ENCODE results near the gene BTNL9. TPM values are rescaled to one million over a fixed set of nuclear protein-coding genes. Genes with fewer than 3 reads are reported as not detected.

BTNL9 gene
- total RNA-seq, 4 donors from 2014 or later = 14.5 to 28.6 (median 20.1) TPM

DNA sequence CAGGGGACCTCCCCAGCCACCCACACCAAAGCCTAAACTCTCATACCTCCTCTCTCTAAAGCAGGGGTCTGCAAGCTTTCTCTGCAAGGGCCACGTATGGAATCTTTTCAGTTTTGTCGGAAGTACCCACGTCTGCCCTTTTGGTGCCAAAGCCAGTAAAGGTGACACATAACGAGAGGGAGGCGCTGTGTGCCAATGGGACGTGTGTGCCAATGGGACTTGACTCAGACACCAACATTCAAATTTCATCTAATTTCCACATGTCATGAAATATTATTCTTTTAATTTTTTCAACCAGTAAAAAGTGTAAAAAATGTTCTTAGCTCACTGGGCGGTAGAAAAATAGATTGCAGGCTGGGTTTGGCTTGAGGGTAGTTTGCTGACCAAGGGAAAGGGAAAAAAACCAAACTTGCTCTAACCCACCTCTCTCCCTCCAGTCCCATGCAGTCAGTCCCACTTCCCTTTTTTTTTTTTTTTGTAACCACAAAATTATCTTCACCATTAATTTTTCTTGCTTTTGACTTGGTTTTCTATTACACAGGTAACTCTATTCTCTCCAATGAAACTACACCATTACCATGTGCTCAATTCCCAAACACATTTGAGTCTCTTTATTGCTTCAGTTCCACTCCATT, 65.4 kb downstream of the BTNL9 start:
- H3K27ac ChIP-seq = no peak overlapping the region
- H3K27me3 ChIP-seq = peaks cover 29 to 32% (median 32%) of the 10 kb centered on the region in 3 donors
- H3K36me3 ChIP-seq = no peaks in the 10 kb centered on the region
- no peaks in the 10 kb centered on the region for H3K4me1 ChIP-seq
- no peak for TF ChIP-seq CTCF (IDR thresholded peaks at IDR 0.05 in 4 of 5, conservative IDR thresholded peaks at IDR 0.05 in 1 of 5)
- no peak for TF ChIP-seq POLR2A (IDR thresholded peaks at IDR 0.05)
- ATAC-seq (no peak), DNase-seq (no peak)
- in situ Hi-C loops (cut with MboI; ENCODE audit: low sequenced_read_pairs in 4 of 4) = no loop called here
- intact Hi-C loops (cut with DNase I; ENCODE audit: low total_unique reads) = no loop called here
- no peaks in the 10 kb centered on the region for H3K9me3 ChIP-seq
- H3K4me3 ChIP-seq = no peak overlapping the region

- Histone ChIP-seq H3K4me1 (no peaks in the 10 kb centered on the region), H3K36me3 (no peaks in the 10 kb centered on the region), H3K4me3 (no peak overlapping the region), H3K9me3 (no peaks in the 10 kb centered on the region), H3K27ac (no peak overlapping the region), H3K27me3 (peaks cover 32 to 42% (median 37%) of the 10 kb centered on the region in 3 donors)
- TF ChIP-seq POLR2A (IDR thresholded peaks at IDR 0.05) = no peak
- no peak for TF ChIP-seq CTCF (IDR thresholded peaks at IDR 0.05 in 4 of 5, conservative IDR thresholded peaks at IDR 0.05 in 1 of 5)
- DNase-seq = no peak
- intact Hi-C loops (cut with DNase I; ENCODE audit: low total_unique reads) = no loop called here
- in situ Hi-C loops (cut with MboI; ENCODE audit: low sequenced_read_pairs in 4 of 4) = no loop called here
- ATAC-seq = no peak
Measured at GRCh38 chr5:181107699-181108098, 67.6 kb downstream of the BTNL9 start.

GRCh38 chr5:181108578-181109165, 68.6 kb downstream of the BTNL9 start:
- no peaks in the 10 kb centered on the region for H3K36me3 ChIP-seq
- DNase-seq (no peak), ATAC-seq (no peak)
- no peaks in the 10 kb centered on the region for H3K4me1 ChIP-seq
- no peak overlapping the region for H3K27ac ChIP-seq
- peaks cover 37 to 43% (median 37%) of the 10 kb centered on the region in 3 donors for H3K27me3 ChIP-seq
- no peaks in the 10 kb centered on the region for H3K9me3 ChIP-seq
- H3K4me3 ChIP-seq = no peak overlapping the region
- intact Hi-C loops (cut with DNase I; ENCODE audit: low total_unique reads) (no loop called here), in situ Hi-C loops (cut with MboI; ENCODE audit: low sequenced_read_pairs in 4 of 4) (no loop called here)
- TF ChIP-seq POLR2A (IDR thresholded peaks at IDR 0.05) (no peak), CTCF (IDR thresholded peaks at IDR 0.05 in 4 of 5, conservative IDR thresholded peaks at IDR 0.05 in 1 of 5) (no peak)

GRCh38 chr5:181109489-181110013, 69.5 kb downstream of the BTNL9 start:
- Histone ChIP-seq H3K36me3 (no peaks in the 10 kb centered on the region), H3K27ac (no peak overlapping the region), H3K4me3 (no peak overlapping the region), H3K4me1 (no peaks in the 10 kb centered on the region), H3K27me3 (peaks cover 45 to 48% (median 46%) of the 10 kb centered on the region in 3 donors), H3K9me3 (no peaks in the 10 kb centered on the region)
- TF ChIP-seq CTCF (IDR thresholded peaks at IDR 0.05 in 4 of 5, conservative IDR thresholded peaks at IDR 0.05 in 1 of 5) = no peak
- no peak for TF ChIP-seq POLR2A (IDR thresholded peaks at IDR 0.05)
- intact Hi-C loops (cut with DNase I; ENCODE audit: low total_unique reads) (no loop called here), in situ Hi-C loops (cut with MboI; ENCODE audit: low sequenced_read_pairs in 4 of 4) (no loop called here)
- no peak for ATAC-seq
- no peak for DNase-seq
